ENCODE measurements around the gene RAPGEF5. TPM values are rescaled to one million over a fixed set of nuclear protein-coding genes. Genes with fewer than 3 reads are reported as not detected.

Gene RAPGEF5
- total and polyA plus RNA-seq, 12 donors = 5.1 to 87.0 (median 26.0) TPM

- Histone ChIP-seq H3K9me3 (replicated peaks in 1 of 3) (no peaks in the 10 kb centered on the region), H3K27me3 (no peaks in the 10 kb centered on the region), H3K4me1 (replicated peaks in 1 of 2) (peaks cover 0 to 14% of the 10 kb centered on the region in 2 donors), H3K36me3 (replicated peaks in 1 of 2) (no peaks in the 10 kb centered on the region), H3K27ac (peak overlapping the region in 2 of 5 donors; percentile 0 to 18), H3K4me3 (no peak overlapping the region)
- intact Hi-C loops (cut with DNase I) = no loop called here
- peak in 4 of 7 donors; percentile 21 to 45 (median 26) for DNase-seq
- 72 to 96% (median 81%) methylated on average over 1 of the region's 1 CpG for WGBS, 4 donors
- TF ChIP-seq POLR2A (IDR thresholded peaks at IDR 0.05) = no peak
- no peak for TF ChIP-seq CTCF (IDR thresholded peaks at IDR 0.05)
These were observed 154.8 kb downstream of the RAPGEF5 start for GRCh38 chr7:22202141-22202540.

- Histone ChIP-seq H3K9me3 (replicated peaks in 1 of 3) (no peaks in the 10 kb centered on the region), H3K27me3 (no peaks in the 10 kb centered on the region), H3K4me1 (replicated peaks in 1 of 2) (peaks cover 0 to 14% of the 10 kb centered on the region in 2 donors), H3K36me3 (replicated peaks in 1 of 2) (no peaks in the 10 kb centered on the region), H3K27ac (peak overlapping the region in 2 of 5 donors; percentile 15 to 18), H3K4me3 (no peak overlapping the region)
- DNase-seq = no peak
- TF ChIP-seq POLR2A (IDR thresholded peaks at IDR 0.05) (no peak), CTCF (IDR thresholded peaks at IDR 0.05) (no peak)
- WGBS, 4 donors = 70 to 90% (median 80%) methylated on average over 4 of the region's 4 CpGs
- intact Hi-C loops (cut with DNase I) = no loop called here
These were observed 155.6 kb downstream of the RAPGEF5 start for GRCh38 chr7:22201186-22201880.

GRCh38 chr7:22200777-22201176 is 156.2 kb downstream of the RAPGEF5 start:
- H3K4me1 ChIP-seq (replicated peaks in 1 of 2) = peaks cover 0 to 14% of the 10 kb centered on the region in 2 donors
- H3K27ac ChIP-seq = peak overlapping the region in 1 of 5 donors; percentile 15
- H3K27me3 ChIP-seq = no peaks in the 10 kb centered on the region
- H3K9me3 ChIP-seq (replicated peaks in 1 of 3) = no peaks in the 10 kb centered on the region
- H3K36me3 ChIP-seq (replicated peaks in 1 of 2) = no peaks in the 10 kb centered on the region
- intact Hi-C loops (cut with DNase I) = no loop called here
- H3K4me3 ChIP-seq = no peak overlapping the region
- no peak for TF ChIP-seq POLR2A (IDR thresholded peaks at IDR 0.05)
- TF ChIP-seq CTCF (IDR thresholded peaks at IDR 0.05) = no peak
- no peak for DNase-seq

GRCh38 chr7:22200238-22200637 is 156.7 kb downstream of the RAPGEF5 start:
- Histone ChIP-seq H3K27ac (no peak overlapping the region), H3K4me3 (no peak overlapping the region), H3K27me3 (no peaks in the 10 kb centered on the region), H3K36me3 (replicated peaks in 1 of 2) (no peaks in the 10 kb centered on the region), H3K4me1 (replicated peaks in 1 of 2) (peaks cover 0 to 14% of the 10 kb centered on the region in 2 donors), H3K9me3 (replicated peaks in 1 of 3) (no peaks in the 10 kb centered on the region)
- DNase-seq = no peak
- TF ChIP-seq POLR2A (IDR thresholded peaks at IDR 0.05) (no peak), CTCF (IDR thresholded peaks at IDR 0.05) (no peak)
- intact Hi-C loops (cut with DNase I) = no loop called here
- WGBS, 4 donors = 26 to 41% (median 36%) methylated on average over 4 of the region's 4 CpGs
